Measurements from ENCODE around the gene UBL7. TPM values are rescaled to one million over a fixed set of nuclear protein-coding genes. Genes with fewer than 3 reads are reported as not detected.
A peak's percentile ranks its signal among the peaks of the same experiment; 100 is the strongest.

UBL7 gene
- total and polyA plus RNA-seq, 10 of the 15 experiments (the other 5 are each of a cell fraction or from before 2014, with no cell fraction given) = 25.9 to 145 (median 90.1) TPM

- TF ChIP-seq RELB (IDR thresholded peaks at IDR 0.05; ENCODE audit: low read depth) = no peak
- TF ChIP-seq POLR2AphosphoS2 (IDR thresholded peaks at IDR 0.05; ENCODE audit: low read depth, low read length) = no peak
- TF ChIP-seq TAF1 (IDR thresholded peaks at IDR 0.05; ENCODE audit: borderline replicate concordance, low read depth, low read length) = no peak
- no peak for TF ChIP-seq ZBED1 (IDR thresholded peaks at IDR 0.05; ENCODE audit: borderline replicate concordance)
- TF ChIP-seq ELK1 (IDR thresholded peaks at IDR 0.05; ENCODE audit: low read depth, low read length) = no peak
- TF ChIP-seq EGR1 (IDR thresholded peaks at IDR 0.05; ENCODE audit: borderline replicate concordance in 1 of 2, low read depth in 2 of 2, low read length in 2 of 2) = no peak
Observed at GRCh38 chr15:74464897-74465296, 3.9 kb upstream of the UBL7 start (continued).

GRCh38 chr15:74464216-74464615, 3.3 kb upstream of the UBL7 start:
- Histone ChIP-seq H2AFZ (ENCODE audit: control insufficient read depth, low read depth, low read length) (peak overlapping the region; percentile 31), H3K4me2 (ENCODE audit: control insufficient read depth, insufficient read depth) (peak overlapping the region; percentile 71), H3K4me1 (ENCODE audit: control insufficient read depth, insufficient read depth, low read length) (peaks cover 11% of the 10 kb centered on the region), H3K9ac (ENCODE audit: control insufficient read depth, insufficient read depth, low read length) (no peak overlapping the region), H3K27me3 (replicated peaks in 1 of 2; ENCODE audit: control insufficient read depth in 2 of 2, insufficient read depth in 2 of 2, low read length in 1 of 2) (no peaks in the 10 kb centered on the region), H3K4me3 (peak overlapping the region; percentile 20), H3K36me3 (ENCODE audit: control insufficient read depth in 2 of 2, insufficient read depth in 2 of 2, low read length in 1 of 2) (no peaks in the 10 kb centered on the region), H3K9me3 (replicated peaks; ENCODE audit: control insufficient read depth, insufficient read depth, low read length) (peaks cover 3% of the 10 kb centered on the region; the same call in 2 of the 3 replicates), H3K27ac (ENCODE audit: control insufficient read depth, insufficient read depth) (peak overlapping the region; percentile 53), H3K79me2 (ENCODE audit: control insufficient read depth, insufficient read depth, low read length) (peaks cover 56% of the 10 kb centered on the region), H4K20me1 (ENCODE audit: control insufficient read depth, insufficient read depth) (no peaks in the 10 kb centered on the region)
- intact Hi-C loops (cut with micrococcal nuclease; ENCODE audit: unreplicated experiment) (no loop called here), in situ Hi-C loops (cut with MboI) (no loop called here)
- RAD21 ChIA-PET (ENCODE audit: unreplicated experiment) = interaction anchor here (0.8 kb wide), 1 partner anchor 85 kb away, joined by 3 read pairs; no protein-coding TSS in a partner anchor
- 12% methylated on average over 2 of the region's 2 CpGs for WGBS (ENCODE audit: insufficient coverage, insufficient replicate concordance, low lambda C conversion rate, missing lambda C conversion rate)
- no peak for ATAC-seq
- SMC1A ChIA-PET (ENCODE audit: uncharacterized antibody, unreplicated experiment) = interaction anchor here (1.1 kb wide), 2 partner anchors 9 to 76 kb away, joined by 3 to 4 read pairs; no protein-coding TSS in a partner anchor
- TF ChIP-seq YY1 (IDR thresholded peaks at IDR 0.05; ENCODE audit: low read depth, low read length) = peak; percentile 62; the same call in 1 of the 2 replicates
- TF ChIP-seq HDGF (IDR thresholded peaks at IDR 0.05) = no peak
- peak; percentile 61; the same call in 1 of the 2 replicates for TF ChIP-seq SPI1 (IDR thresholded peaks at IDR 0.05; ENCODE audit: borderline replicate concordance, insufficient read depth, low read depth, low read length)
- TF ChIP-seq RB1 (IDR thresholded peaks at IDR 0.05; ENCODE audit: borderline replicate concordance) = no peak
- 0 out of 4 replicates have a peak, but pooled peaks of 1 of the 2 experiments have one; percentile 28 for TF ChIP-seq ETV6 (conservative IDR thresholded peaks at IDR 0.05 in 1 of 2, IDR thresholded peaks at IDR 0.05 in 1 of 2; ENCODE audit: borderline replicate concordance in 1 of 2, low read depth in 1 of 2)
- peak; percentile 27; the same call in 1 of the 2 replicates for TF ChIP-seq RUNX3 (IDR thresholded peaks at IDR 0.05; ENCODE audit: low read length)
- peak in 1 of 2 experiments; percentile 33; a peak in 1 of 4 replicates for TF ChIP-seq BHLHE40 (IDR thresholded peaks at IDR 0.05; ENCODE audit: borderline replicate concordance in 1 of 2, low read depth in 2 of 2, low read length in 1 of 2)
- no peak for FAIRE-seq
- BruUV-seq (replicated peaks) = no TSS peak
- CTCF ChIA-PET = interaction anchor here (0.6 to 1.3 kb wide), 2 partner anchors 25 to 152 kb away, joined by 3 read pairs; no protein-coding TSS in a partner anchor
- peak; percentile 21 for DNase-seq (ENCODE audit: low read depth, low spot score)
- POLR2A ChIA-PET = no interaction called here

Measured in GM12878 (cell line).